ENCODE data around the gene ASIC2.

Gene ASIC2

GRCh38 chr17:33202796-33203495 lies 90.1 kb downstream of the ASIC2 start:
- DNase-seq: no peak

- no peak for DNase-seq
Observed at GRCh38 chr17:33202021-33202420, 91.1 kb downstream of the ASIC2 start.

- DNase-seq: no peak
Observed at GRCh38 chr17:33201283-33201682, 91.8 kb downstream of the ASIC2 start.

GRCh38 chr17:33200587-33200986 lies 92.5 kb downstream of the ASIC2 start:
- DNase-seq: peak; percentile 45

GRCh38 chr17:33199571-33200510 lies 93.3 kb downstream of the ASIC2 start:
- DNase-seq: peak; percentile 73

- no peak for DNase-seq
Observed at GRCh38 chr17:33198954-33199353, 94.1 kb downstream of the ASIC2 start.

GRCh38 chr17:33197342-33197741 lies 95.8 kb downstream of the ASIC2 start:
- DNase-seq: no peak

- DNase-seq: no peak
Observed at GRCh38 chr17:33196883-33197282, 96.2 kb downstream of the ASIC2 start.

- no peak for DNase-seq
Observed at GRCh38 chr17:33192951-33193911, 99.9 kb downstream of the ASIC2 start.

- no peak for DNase-seq
Observed at GRCh38 chr17:33183487-33184026, 109.5 kb downstream of the ASIC2 start.

GRCh38 chr17:33179151-33179550 lies 113.9 kb downstream of the ASIC2 start:
- no peak for DNase-seq

GRCh38 chr17:33178681-33179080 lies 114.4 kb downstream of the ASIC2 start:
- DNase-seq: peak; percentile 51

- DNase-seq: no peak
Observed at GRCh38 chr17:33175562-33175961, 117.5 kb downstream of the ASIC2 start.

GRCh38 chr17:33171931-33172330 lies 121.2 kb downstream of the ASIC2 start:
- DNase-seq: no peak

GRCh38 chr17:33169580-33170285 lies 123.4 kb downstream of the ASIC2 start:
- peak; percentile 61 for DNase-seq

GRCh38 chr17:33167736-33168135 lies 125.4 kb downstream of the ASIC2 start:
- no peak for DNase-seq

- no peak for DNase-seq
Observed at GRCh38 chr17:33166472-33166871, 126.6 kb downstream of the ASIC2 start.

- DNase-seq: no peak
Observed at GRCh38 chr17:33164169-33164881, 128.8 kb downstream of the ASIC2 start.

- DNase-seq: no peak
Observed at GRCh38 chr17:33163533-33164168, 129.4 kb downstream of the ASIC2 start.

GRCh38 chr17:33154869-33155455 lies 138.1 kb downstream of the ASIC2 start:
- DNase-seq: peak; percentile 45
